AG09309 (cell line): ENCODE results near the gene TRIM31.

Source experiments
- DNase-seq: peaks from one replicate; pipeline ENCODE4 v3.0.0-alpha.2; 2010; ENCODE audit warnings: low read depth
- H3K4me3 ChIP-seq: 2 replicates; pipeline ENCODE4 v1.5.1; 2011; ENCODE audit warnings: mild to moderate bottlenecking, low read depth, low read length, moderate library complexity; ENCODE audit not compliant: control insufficient read depth
- CTCF ChIP-seq: IDR thresholded peaks from 2 replicates; pipeline ENCODE4 v1.5.1; 2011; ENCODE audit warnings: mild to moderate bottlenecking, low read depth, low read length, inconsistent platforms; ENCODE audit not compliant: insufficient read depth, control insufficient read depth; ENCODE audit errors: missing control alignments

Gene TRIM31, protein sequence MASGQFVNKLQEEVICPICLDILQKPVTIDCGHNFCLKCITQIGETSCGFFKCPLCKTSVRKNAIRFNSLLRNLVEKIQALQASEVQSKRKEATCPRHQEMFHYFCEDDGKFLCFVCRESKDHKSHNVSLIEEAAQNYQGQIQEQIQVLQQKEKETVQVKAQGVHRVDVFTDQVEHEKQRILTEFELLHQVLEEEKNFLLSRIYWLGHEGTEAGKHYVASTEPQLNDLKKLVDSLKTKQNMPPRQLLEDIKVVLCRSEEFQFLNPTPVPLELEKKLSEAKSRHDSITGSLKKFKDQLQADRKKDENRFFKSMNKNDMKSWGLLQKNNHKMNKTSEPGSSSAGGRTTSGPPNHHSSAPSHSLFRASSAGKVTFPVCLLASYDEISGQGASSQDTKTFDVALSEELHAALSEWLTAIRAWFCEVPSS

GRCh38 chr6:30113003-30113759, at the start of gene TRIM31:
TSS of gene TRIM31 (minus strand) at chr6:30113090. CDS start at chr6:30112805, 285 bp downstream.
- DNase-seq, result no peak
- no peak for TF ChIP-seq CTCF
- no peak within 1 kb of the TSS for H3K4me3 ChIP-seq

DNA sequence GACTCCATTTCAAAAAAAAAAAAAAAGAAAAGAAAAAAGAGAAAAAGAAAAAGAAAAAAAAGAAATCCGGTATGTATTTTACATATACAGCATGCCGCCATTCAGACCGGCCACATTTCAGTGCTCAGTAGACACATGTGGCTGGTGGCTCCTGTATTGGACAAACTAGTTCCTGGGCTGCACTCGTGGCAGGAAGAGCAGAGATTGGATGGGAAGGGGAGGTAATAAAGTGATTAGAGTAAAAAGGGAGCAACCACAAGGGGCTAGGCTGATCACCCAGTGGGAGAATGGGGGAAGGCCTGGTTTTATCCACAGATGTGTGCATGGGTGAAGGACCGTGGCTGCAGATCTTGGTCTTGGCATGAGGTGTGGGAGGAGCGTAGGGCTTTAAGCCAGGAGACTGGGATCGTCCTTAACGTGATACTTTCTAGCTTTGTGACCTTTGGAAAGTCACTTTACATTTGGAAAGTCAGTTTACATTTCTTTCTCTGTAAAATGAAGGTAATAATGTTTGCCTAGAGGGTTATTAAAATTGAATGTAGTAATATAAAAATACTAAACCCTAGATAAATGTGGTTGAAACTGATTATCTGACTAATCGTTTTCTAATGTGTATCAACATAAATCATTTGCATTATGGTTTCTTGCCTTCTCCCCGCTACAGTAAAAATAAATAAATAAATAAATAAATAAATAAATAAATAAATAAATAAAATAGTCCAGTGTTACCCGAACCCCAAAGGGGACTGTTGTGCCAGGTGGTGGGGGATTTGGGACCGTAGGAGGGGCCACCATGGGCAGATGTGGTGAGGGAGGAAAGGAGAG, 49.6 kb upstream of the TRIM31 start:
- H3K4me3 ChIP-seq, result no peak overlapping the region
- no peak for TF ChIP-seq CTCF
- DNase-seq, result no peak

- no peak within 1 kb of the TSS for H3K4me3 ChIP-seq
- DNase-seq, result no peak
- TF ChIP-seq CTCF, result no peak
These were observed 48.1 kb upstream of the TRIM31 start, which contains the start of gene TRIM10 for GRCh38 chr6:30160785-30161531. TSS of gene TRIM10 (minus strand) at chr6:30161211. CDS start at chr6:30160858, 353 bp downstream.

GRCh38 chr6:30160008-30160784, 47.3 kb upstream of the TRIM31 start:
- H3K4me3 ChIP-seq, result no peak overlapping the region
- DNase-seq, result no peak
- TF ChIP-seq CTCF, result no peak

DNA sequence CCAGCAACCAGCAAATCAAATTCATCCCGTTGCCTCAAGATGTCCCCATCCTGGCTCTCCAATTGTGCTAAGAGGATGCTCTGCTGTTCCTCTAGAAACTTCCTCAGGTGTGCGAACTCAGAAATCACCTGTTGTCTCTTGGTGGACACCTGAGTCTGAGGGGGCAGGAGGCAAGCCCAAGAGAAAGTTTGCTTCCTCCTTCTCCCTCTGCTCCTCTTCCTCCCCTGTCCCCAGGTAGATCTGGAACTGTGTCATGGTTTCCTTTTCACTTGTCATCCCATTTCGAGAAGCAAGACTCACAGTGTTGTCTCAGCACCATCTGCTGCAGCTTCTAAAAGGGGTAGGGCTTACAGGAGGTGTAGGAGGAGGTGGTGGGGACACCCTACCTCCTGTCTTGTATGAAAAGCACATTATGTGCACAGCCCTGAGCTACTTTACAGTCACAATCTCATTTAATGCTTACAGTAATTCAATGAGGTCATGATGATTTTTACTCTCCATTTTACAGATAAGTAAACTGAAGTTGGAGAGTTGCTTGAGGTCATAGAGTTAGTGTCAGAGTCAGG, 45.7 kb upstream of the TRIM31 start:
- DNase-seq, result no peak
- TF ChIP-seq CTCF, result no peak
- no peak overlapping the region for H3K4me3 ChIP-seq
